ENCODE measurements around the gene CACNA1C.

DNA sequence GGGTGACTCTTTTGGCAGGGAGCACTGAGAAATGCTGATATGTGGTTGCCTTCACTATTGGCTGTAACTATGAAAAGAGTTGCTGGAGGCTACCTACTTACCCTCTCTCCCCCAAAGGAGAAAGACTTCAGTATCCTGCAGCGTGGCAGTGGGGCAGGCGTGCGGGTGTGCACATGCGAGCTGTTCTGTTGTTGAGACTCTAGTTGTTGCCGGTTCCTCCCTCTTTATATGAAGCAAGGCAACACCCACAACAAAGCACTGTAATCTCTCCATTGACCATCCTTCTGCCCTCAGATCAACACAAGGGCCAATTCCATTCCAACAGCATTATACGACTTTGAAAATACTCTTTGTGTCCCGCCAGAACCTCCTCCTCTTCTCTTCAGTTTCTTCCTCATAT is 259.4 kb downstream of the CACNA1C start:
- TF ChIP-seq, protein P1, sequence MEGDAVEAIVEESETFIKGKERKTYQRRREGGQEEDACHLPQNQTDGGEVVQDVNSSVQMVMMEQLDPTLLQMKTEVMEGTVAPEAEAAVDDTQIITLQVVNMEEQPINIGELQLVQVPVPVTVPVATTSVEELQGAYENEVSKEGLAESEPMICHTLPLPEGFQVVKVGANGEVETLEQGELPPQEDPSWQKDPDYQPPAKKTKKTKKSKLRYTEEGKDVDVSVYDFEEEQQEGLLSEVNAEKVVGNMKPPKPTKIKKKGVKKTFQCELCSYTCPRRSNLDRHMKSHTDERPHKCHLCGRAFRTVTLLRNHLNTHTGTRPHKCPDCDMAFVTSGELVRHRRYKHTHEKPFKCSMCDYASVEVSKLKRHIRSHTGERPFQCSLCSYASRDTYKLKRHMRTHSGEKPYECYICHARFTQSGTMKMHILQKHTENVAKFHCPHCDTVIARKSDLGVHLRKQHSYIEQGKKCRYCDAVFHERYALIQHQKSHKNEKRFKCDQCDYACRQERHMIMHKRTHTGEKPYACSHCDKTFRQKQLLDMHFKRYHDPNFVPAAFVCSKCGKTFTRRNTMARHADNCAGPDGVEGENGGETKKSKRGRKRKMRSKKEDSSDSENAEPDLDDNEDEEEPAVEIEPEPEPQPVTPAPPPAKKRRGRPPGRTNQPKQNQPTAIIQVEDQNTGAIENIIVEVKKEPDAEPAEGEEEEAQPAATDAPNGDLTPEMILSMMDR (conservative IDR thresholded peaks at IDR 0.05; ENCODE audit: low read length) = no peak
- no peak for TF ChIP-seq EZH2phosphoT487 (IDR thresholded peaks at IDR 0.05; ENCODE audit: borderline replicate concordance, low read depth, low read length)
